ENCODE data around the gene CBFA2T2.

GRCh38 chr20:33604991-33605370, 115.1 kb downstream of the CBFA2T2 start:
- TF ChIP-seq REST (IDR thresholded peaks at IDR 0.05; ENCODE audit: insufficient read depth in 1 of 2, low read depth in 2 of 2, low read length in 2 of 2) (no peak), SIN3A (IDR thresholded peaks at IDR 0.05; ENCODE audit: borderline replicate concordance, insufficient read depth, low read length) (no peak), POLR2AphosphoS5 (IDR thresholded peaks at IDR 0.05; ENCODE audit: low read depth, low read length) (no peak), TAF1 (IDR thresholded peaks at IDR 0.05; ENCODE audit: borderline replicate concordance, insufficient read depth, low read length) (no peak), FOXP2 (optimal IDR thresholded peaks at IDR 0.05; ENCODE audit: borderline replicate concordance, extremely low read depth, extremely low read length, insufficient read depth) (no peak)

All from PFSK-1 (cell line).